Measurements from ENCODE around the gene FSTL3. TPM values are rescaled to one million over a fixed set of nuclear protein-coding genes. Genes with fewer than 3 reads are reported as not detected.
A peak's percentile ranks its signal among the peaks of the same experiment; 100 is the strongest.

FSTL3 gene
- total and polyA plus RNA-seq, 2 of the 13 experiments (the other 11 are each of a cell fraction or from before 2014, with no cell fraction given) = 13.5 to 15.6 TPM

GRCh38 chr19:660793-661426 is 15.3 kb upstream of the FSTL3 start (continued):
- TF ChIP-seq HNRNPUL1 (IDR thresholded peaks at IDR 0.05; ENCODE audit: low read depth, low read length) (no peak), ETV5 (CRISPR knock-in tag; IDR thresholded peaks at IDR 0.05; ENCODE audit: borderline replicate concordance) (peak; percentile 88), SMARCC2 (IDR thresholded peaks at IDR 0.05) (no peak), DBP (CRISPR knock-in tag; IDR thresholded peaks at IDR 0.05; ENCODE audit: not compliant biosample characterization) (no peak), ZNF878 (CRISPR knock-in tag; IDR thresholded peaks at IDR 0.05) (no peak), CEBPB (IDR thresholded peaks at IDR 0.05; ENCODE audit: borderline replicate concordance, low read depth, low read length) (no peak), THYN1 (CRISPR knock-in tag; IDR thresholded peaks at IDR 0.05; ENCODE audit: borderline replicate concordance, low read depth) (no peak), E2F2 (CRISPR knock-in tag; IDR thresholded peaks at IDR 0.05; ENCODE audit: borderline replicate concordance) (no peak), FOXK2 (IDR thresholded peaks at IDR 0.05) (0 out of 2 replicates have a peak, but pooled peaks have one; percentile 35), RORA (CRISPR knock-in tag; IDR thresholded peaks at IDR 0.05) (no peak), MAFF (IDR thresholded peaks at IDR 0.05; ENCODE audit: low read depth, low read length) (no peak), ZBTB49 (CRISPR knock-in tag; IDR thresholded peaks at IDR 0.05; ENCODE audit: borderline replicate concordance) (no peak), HNF4G (IDR thresholded peaks at IDR 0.05; ENCODE audit: borderline replicate concordance, low read depth, low read length) (peak; percentile 96), HNF4G (CRISPR knock-in tag; IDR thresholded peaks at IDR 0.05; ENCODE audit: borderline replicate concordance, low read depth) (peak; percentile 96)
- TF ChIP-seq, protein P1, sequence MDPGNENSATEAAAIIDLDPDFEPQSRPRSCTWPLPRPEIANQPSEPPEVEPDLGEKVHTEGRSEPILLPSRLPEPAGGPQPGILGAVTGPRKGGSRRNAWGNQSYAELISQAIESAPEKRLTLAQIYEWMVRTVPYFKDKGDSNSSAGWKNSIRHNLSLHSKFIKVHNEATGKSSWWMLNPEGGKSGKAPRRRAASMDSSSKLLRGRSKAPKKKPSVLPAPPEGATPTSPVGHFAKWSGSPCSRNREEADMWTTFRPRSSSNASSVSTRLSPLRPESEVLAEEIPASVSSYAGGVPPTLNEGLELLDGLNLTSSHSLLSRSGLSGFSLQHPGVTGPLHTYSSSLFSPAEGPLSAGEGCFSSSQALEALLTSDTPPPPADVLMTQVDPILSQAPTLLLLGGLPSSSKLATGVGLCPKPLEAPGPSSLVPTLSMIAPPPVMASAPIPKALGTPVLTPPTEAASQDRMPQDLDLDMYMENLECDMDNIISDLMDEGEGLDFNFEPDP (CRISPR knock-in tag; conservative IDR thresholded peaks at IDR 0.05) = no peak
- TF ChIP-seq, protein P2, sequence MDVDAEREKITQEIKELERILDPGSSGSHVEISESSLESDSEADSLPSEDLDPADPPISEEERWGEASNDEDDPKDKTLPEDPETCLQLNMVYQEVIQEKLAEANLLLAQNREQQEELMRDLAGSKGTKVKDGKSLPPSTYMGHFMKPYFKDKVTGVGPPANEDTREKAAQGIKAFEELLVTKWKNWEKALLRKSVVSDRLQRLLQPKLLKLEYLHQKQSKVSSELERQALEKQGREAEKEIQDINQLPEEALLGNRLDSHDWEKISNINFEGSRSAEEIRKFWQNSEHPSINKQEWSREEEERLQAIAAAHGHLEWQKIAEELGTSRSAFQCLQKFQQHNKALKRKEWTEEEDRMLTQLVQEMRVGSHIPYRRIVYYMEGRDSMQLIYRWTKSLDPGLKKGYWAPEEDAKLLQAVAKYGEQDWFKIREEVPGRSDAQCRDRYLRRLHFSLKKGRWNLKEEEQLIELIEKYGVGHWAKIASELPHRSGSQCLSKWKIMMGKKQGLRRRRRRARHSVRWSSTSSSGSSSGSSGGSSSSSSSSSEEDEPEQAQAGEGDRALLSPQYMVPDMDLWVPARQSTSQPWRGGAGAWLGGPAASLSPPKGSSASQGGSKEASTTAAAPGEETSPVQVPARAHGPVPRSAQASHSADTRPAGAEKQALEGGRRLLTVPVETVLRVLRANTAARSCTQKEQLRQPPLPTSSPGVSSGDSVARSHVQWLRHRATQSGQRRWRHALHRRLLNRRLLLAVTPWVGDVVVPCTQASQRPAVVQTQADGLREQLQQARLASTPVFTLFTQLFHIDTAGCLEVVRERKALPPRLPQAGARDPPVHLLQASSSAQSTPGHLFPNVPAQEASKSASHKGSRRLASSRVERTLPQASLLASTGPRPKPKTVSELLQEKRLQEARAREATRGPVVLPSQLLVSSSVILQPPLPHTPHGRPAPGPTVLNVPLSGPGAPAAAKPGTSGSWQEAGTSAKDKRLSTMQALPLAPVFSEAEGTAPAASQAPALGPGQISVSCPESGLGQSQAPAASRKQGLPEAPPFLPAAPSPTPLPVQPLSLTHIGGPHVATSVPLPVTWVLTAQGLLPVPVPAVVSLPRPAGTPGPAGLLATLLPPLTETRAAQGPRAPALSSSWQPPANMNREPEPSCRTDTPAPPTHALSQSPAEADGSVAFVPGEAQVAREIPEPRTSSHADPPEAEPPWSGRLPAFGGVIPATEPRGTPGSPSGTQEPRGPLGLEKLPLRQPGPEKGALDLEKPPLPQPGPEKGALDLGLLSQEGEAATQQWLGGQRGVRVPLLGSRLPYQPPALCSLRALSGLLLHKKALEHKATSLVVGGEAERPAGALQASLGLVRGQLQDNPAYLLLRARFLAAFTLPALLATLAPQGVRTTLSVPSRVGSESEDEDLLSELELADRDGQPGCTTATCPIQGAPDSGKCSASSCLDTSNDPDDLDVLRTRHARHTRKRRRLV (CRISPR knock-in tag; IDR thresholded peaks at IDR 0.05) = 0 out of 2 replicates have a peak, but pooled peaks have one; percentile 28

Data from HepG2 (cell line).